GM23248 (cell line): ENCODE measurements around the gene HMSD.

ENCODE experiments used
- EZH2 ChIP-seq: fragments of 200-600 bp; sonication (generic); IDR thresholded peaks from 2 replicates; pipeline ENCODE4 v1.6.1; 2018; ENCODE audit warnings: antibody characterized with exemption, mild to moderate bottlenecking; ENCODE audit not compliant: insufficient read depth, poor library complexity, severe bottlenecking
- EZH2phosphoT487 ChIP-seq: fragments of 200-600 bp; sonication (generic); IDR thresholded peaks from 2 replicates; pipeline ENCODE4 v1.6.1; 2018; ENCODE audit warnings: antibody characterized with exemption, moderate library complexity, mild to moderate bottlenecking, low read depth; ENCODE audit not compliant: insufficient read depth

DNA sequence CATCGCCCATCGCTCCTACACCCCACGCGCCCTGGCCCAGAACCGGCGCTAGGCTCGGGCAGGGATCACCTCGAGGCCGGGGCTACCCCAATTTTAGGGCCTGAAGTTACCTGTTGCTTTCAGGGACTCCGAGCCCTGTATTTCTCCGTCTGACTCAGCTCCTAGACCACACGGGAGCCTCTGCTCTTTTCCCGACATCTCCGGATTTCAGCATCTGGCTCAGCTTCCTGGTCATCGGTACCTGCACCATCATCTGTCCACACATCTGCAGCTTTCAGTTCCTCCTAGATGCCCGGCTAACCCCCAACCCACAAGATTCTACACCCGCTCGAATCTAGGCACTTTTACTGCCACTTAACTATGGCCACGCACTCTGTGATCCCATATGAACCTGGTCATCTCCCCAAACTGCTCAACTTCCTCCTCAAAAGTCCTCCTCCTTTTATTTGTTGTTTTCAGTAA lies 12.1 kb upstream of the HMSD start:
- TF ChIP-seq EZH2 (no peak), EZH2phosphoT487 (no peak)
